Measurements from ENCODE around the gene CNTRL.
"Not testable (repeated sequence)": the region's sequence is repeated elsewhere in the genome, so short reads cannot be mapped to it uniquely, and the experiment has no call there.

Gene CNTRL

DNA sequence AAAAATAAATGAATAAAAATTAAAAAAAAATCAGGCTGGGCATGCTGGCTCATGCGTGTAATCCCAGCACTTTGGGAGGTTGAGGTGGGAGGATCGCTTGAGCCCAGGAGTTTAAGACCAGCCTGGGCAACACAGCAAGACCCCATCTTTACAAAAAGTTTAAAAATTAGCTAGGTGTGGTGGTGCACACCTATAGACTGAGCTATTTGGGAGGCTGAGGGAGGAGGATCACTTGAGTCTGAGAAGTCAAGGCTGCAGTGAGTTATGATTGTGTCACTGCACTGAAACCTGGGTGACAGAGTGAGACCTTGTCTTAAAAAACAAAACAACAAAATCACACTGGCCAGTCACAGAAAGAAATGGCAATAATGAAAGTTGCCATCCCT is 3.4 kb upstream of the CNTRL start:
- no peak for DNase-seq

DNA sequence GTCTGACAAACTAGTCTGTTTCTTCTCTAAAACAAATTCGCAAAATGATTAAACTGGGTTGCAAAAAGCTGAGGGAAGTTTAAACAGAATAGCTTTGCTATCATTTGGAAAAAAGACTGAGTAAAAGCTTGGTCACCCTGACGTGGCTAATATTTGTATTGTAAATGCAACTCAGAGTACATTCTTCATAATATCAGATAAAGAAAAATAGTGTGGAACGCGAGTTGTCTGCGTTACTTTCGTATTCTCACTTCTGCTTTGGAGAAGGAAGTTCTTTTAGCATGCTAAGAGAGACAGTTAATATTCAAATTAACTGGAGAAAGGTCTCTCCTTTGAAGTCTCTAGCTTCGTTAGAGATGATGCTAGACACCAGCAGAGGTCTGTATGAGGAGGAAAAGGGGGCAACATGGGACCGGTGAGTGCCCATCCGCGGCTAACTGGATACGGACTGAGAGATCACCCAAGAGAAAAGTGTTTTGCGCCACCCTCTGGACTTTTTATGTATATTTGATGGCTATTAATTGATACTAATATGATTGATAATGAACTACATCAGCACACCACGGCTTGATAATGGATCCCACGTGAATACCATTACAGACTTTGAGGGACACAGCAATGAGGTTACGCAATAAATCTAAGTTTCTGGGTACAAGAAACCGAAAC is 2.9 kb upstream of the CNTRL start:
- DNase-seq: no peak

DNA sequence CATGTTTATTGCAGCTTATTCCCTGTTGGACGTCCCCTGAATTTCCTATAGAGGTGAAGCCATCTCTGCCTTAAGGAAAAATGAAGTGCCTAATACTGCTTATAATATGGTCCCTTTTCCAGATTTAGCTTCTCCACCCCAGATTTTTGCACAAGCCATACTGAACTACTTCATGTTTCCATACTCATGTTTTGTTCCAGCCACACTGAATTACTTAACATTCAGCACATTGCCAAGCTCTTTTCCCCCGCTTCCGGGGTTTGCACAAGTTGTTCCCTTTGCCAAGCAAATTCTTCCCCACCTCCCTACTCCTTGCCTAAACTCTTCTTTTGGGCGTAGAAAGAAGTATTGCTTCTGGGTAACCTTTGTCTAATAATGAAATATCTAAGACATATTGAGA is 1.7 kb upstream of the CNTRL start:
- DNase-seq: no peak

DNA sequence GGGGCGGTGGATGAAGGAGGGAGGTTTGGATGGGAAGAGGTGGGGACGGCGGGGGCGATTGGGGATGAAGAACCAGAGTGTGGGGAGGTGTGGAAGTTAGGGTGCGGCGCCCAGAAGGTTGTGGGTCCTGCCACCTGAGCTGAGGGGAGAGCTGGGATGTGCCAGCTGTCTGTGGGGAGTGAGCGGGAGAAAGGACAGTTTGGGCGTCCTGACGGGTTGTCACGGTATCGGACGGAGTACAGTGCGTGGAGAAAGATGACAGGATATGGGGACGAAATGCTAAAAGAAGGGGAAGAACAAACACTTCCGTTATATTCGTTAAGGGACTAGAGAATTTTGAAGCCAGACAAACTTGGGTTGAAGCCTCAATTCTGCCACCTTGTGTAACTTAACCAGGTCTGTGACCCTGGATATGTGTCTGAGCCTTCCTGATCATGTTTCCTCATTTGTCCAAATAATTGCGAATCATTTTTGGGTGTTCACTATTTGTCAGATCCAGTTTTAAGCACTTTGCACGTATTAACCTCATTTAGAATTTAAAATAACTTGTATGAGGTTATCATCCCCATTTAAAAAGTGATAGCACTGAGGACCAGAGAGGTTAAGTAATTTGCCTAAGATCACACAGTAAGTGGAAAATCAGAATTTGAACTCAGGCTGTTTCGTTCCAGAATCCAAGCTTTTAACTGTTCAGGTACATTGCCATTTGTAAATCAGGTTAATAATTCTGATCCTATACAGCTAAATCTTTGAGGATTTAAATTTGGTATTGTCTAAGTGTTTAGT is 689 bp downstream of the CNTRL start:
- DNase-seq: peak; percentile 60

DNA sequence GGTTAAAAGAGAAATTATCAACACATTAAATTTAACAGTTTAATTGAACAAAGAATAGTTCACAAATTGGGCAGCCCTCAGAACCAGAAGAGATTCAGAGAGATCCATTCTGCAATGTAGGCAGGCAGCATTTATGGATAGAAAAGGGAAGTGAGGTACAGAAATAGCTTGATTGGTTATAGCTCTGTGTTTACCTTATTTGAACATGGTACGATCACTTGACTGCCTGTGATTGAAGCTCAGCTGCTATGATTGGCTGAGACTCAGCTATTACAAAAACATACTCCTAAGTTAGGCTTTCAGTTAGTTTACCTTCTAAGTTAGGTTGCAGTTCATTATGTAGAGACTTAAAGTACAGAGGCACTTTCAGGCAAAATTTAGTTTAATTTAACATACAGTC is 7.3 kb downstream of the CNTRL start:
- no peak for DNase-seq

DNA sequence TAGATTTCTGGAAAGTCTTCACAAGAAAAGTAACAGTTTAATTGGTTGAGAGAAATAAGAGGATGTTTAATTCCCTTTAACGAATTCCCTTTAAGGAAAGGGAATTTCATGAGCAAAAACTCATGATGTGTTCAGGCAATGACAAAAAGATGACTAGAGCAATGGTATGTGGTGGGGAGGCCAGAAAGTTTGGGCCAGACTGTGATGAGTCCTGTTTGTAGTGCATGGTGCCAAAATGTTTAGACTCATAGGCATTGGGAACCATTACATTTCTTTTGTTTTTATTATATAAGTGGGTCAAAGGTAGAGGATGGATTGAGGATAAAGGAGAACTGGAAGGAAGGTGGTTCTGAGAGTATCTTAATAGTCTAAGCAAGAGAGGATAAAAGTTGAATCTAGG is 10.9 kb downstream of the CNTRL start:
- DNase-seq: no peak

DNA sequence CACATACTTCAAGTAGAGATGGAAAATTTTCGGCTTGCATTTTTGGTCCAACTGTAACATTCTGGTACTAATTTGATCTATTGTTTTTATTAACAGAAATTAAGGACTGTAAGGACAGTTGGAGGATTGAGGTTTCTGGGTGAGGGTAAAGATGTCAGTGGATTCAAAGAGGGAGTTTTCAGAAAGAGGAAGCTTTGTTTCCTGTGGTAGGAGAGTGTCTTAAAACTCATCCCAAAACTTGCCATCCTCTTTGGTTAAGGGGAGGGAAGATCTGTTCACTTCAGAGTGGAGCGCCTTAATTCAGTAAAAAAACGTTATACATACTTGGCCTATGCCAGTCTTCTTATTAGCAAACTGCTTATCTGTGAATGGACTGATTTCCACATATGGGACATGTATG is 13.8 kb downstream of the CNTRL start:
- no peak for DNase-seq

DNA sequence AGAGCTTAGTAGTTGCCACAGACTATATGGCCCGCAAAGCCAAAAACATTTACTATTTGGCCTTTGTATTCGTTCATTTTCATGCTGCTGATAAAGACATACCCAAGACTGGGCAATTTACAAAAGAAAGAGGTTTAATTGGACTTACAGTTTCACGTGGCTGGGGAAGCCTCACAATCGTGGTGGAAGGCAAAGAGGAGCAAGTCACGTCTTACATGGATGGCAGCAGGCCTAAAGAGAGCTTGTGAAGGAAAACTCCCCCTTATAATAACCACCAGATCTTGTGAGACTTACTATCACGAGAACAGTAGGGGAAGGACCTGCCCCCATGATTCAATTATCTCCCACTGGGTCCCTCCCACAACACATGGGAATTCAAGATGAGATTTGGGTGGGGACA is 16.0 kb downstream of the CNTRL start:
- DNase-seq: not testable (repeated sequence)

DNA sequence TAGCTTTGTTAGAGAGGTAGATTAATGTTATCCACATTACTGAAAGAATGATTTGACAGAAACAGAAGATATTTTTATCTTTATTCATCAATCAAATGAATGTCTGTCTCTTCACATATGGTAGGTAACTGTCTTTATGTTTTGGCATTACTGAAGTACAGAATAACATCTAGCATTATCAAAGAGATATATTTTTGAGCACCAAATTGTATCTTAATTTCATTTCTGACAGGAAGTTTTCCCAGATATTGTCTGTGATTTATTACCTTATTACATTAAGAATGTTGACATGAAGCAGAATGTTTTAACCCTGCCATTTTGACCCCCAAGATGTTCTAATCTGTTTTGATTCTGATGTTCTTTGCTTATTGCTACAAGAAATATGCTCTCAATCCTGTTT is 20.3 kb downstream of the CNTRL start:
- no peak for DNase-seq

DNA sequence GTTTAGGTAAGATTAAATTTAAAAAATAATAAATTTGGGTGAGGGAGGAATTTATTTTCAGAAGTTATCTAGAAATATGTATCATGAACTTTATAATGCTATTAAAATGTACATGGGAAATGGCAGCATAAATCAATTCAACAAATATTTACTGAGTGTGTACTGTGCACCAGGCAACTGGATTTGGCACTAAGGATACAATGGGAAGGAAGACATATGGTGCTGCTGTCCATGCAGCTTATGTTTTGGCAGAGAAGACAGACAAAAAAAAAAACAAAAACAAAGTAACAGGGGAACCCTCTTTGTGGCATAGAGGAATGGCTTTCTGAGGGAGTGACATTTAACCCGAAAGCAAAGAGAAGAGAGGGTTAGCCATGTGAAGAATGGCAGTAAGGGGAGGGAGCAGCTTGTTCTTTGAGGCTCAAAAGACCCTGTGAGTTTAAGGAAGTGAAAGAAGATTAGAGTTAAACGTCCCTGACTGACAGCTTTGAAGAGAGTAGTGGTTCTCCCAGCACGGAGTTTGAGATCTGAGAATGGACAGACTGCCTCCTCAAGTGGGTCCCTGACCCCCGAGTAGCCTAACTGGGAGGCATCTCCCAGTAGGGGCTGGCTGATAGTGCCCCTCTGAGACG is 23.9 kb downstream of the CNTRL start:
- DNase-seq: no peak

DNA sequence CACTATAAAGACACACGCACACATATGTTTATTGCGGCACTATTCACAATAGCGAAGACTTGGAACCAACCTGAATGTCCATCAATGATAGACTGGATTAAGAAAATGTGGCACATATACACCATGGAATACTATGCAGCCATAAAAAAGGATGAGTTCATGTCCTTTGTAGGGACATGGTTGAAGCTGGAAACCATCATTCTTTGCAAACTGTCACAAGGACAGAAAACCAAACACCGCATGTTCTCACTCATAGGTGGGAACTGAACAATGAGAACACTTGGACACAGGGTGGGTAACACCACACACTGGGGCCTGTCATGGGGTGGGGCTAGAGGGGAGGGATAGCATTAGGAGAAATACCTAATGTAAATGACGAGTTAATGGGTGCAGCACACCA is 29.3 kb downstream of the CNTRL start:
- DNase-seq: not testable (repeated sequence)

DNA sequence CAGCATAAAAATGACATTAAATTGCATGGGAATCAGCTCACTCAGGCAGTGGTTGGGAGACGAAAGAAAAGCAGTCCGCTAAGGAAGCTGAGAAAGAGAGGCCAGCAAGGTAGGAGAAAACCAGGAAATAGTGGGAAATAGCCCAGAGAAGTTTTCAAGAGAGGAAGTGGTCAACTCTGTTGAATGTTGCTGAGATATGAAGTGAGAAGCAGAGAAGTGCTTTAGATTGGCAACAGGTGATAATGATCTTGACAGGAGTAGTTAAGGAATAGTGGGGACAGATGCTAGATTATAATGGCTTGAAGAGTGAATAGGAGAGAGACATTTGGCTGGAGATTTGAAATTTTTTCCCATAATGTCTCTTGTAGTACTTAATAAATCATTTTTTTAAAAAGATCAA is 30.8 kb downstream of the CNTRL start:
- DNase-seq: no peak

DNA sequence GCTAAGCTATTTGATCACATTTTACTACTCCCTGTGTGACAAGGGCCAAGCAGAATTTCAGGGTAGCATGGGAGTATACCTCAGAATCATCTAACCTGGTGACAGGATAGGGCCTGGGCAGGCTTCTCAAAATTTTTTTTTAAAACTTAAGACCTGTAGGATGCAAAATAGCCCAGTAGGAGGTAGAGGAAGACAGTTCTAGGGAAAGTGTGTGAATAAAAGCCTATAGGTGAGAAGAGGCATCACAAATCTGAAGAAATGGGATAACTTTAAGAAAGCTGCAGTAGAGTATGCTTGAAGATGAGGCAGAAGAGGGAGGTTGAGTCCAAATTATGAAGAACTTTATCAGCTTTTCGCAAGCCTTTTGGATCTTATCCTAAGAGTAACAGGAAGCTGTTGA is 32.3 kb downstream of the CNTRL start:
- no peak for DNase-seq

DNA sequence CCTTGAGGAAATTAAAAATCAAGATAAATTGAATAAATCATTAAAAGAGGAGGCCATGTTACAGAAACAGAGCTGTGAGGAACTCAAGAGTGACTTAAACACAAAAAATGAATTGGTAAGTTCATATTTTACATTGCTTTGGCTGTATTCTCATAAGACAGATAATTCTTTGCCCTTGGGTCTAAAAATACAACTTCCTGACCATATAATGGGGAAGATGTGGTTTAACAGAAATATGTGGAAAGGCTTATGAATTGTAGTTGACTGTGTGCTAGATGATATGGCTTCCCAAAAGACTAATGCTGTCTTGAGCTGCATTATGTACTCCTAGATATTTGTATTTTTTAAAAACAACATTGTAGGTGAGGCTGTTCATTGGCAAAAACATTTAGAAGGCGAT is 33.1 kb downstream of the CNTRL start:
- DNase-seq: no peak

DNA sequence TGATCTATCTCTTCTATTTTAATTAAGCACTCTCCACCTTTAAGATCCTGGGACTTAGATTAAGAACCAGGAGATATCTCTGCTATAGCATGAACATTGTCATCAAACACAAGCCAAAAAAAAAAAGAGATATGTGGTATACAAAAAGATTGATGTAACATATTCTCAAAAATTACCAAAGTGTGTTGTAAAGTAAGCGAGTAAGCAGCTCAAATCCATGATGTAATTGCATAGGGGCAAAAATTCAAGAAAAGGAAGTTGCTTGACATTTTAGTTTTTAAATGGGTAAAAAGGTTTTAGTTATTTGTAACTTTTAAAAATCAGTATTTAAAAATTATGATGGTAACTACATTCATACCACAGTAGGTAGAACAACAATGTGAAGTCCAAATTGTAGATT is 40.7 kb downstream of the CNTRL start:
- no peak for DNase-seq

DNA sequence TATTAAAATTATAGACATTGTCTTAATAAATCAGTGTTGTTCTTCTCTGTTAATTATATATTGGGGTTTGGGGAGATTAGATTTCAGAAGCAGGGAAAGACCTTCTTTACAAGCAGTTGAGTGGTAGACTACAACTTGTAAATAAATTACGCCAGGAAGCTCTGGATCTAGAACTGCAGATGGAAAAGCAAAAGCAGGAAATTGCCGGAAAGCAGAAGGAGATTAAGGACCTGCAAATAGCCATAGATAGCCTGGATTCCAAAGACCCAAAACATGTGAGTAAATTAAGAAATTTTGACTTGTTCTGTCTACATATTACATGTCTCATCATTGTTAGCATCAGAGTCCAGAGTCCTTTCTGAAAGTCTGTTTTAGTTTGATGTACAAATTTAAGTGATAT is 43.5 kb downstream of the CNTRL start:
- no peak for DNase-seq

DNA sequence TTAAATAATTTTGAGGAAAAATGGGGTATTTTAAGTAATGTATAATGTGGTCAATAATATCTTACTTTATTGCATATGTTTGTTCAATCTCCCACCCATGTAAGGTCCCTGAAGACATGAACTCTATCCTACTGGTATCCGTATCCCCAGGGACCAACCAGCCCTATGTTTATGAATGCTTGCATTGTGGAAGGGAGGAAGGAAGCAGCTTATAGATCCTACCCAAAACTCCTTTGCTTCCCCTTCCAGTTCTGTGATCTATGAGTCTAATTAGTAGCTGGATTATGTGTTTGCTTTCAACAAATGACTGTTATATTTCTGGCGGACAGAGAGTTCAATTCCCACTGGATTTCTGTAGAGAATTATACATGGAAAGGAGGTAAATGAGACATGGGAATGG is 45.6 kb downstream of the CNTRL start:
- DNase-seq: no peak

DNA sequence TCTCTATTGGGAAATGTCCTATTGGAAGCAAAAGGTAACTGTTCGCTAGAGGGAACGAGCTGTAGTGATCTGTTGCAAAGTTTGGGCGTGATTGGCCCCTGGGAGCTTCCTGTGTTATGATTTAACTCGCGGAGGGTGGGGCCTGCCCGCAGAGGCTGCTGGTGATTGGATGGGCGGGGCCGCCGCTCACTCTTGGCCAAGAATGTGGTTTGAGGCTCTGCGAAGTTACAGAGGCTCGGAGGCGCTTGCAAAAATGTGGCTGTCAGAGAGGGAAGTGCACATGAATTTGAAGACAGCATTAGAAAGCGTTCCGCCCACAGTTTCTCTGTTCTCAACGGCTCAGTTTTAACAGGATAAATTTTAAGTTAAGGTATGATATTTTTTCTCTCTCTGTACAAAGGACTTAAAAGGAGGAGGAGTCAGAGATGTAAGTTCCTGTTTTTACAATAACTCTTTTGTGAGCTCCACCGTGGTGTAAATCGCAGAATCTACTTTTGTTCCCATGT is 46.9 kb downstream of the CNTRL start:
- peak; percentile 96 for DNase-seq

DNA sequence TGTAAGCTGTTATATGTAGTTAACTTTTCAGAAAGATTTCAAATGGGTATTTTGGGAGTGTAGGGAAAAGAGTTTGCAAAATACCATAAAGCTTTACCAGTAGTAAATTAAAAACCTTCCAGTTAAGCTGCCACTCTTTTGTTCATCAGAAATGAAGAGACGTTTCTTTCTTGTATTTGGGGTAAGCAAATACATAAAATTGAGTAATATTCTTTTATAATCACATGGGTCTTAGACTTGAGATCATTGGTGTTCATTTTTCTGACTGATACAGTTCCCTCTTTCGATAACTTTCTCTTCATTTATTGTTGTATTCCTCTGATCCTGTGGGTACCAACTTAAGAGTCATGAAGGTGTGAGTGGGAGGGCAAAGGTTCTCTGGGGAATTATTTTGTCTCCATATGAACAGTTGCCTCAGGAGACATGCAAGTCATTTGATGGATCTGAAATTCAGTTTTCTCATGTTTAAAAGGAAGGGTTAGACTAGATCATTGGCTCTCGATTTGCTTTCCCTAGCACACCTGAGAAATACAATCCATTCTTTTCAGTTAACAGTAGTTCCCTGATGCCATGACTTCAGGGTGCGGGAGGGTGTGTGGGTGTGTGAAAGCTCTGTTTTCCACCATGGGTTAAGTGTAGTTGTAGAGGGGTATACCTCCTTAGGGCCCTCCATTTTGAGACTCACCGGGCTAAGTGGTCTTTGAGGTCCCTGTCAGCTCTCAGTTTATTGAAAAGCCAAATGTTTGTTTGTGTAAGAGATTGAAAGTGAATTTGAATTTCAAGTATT is 47.7 kb downstream of the CNTRL start:
- DNase-seq: no peak

DNA sequence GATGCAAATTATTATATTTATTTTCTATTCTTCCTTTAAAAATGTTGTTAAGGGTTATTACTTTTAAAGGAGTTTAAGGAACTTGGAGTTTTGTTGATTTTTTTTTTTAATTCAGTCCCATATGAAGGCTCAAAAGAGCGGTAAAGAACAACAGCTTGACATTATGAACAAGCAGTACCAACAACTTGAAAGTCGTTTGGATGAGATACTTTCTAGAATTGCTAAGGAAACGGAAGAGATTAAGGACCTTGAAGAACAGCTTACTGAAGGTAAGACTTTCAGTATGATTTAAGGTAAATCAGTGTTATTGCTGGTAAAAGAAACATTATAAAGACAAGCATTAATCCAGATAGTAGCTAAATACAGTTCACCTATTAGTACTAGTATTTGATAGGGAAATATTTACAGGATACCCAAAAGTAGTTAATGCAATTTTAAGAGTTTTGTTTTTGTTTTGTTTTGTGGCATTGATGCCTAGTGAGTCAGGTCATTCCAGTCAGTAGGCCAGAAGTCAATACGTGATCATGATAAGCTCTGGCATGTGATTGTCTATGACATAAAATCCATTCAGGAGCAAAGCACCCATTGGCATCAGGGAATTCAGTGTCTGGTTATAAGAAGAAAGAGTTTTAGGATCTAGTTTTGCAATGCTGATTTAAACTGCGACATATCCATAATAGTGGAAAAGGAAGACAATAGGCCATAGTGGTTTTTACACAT is 49.2 kb downstream of the CNTRL start:
- no peak for DNase-seq

DNA sequence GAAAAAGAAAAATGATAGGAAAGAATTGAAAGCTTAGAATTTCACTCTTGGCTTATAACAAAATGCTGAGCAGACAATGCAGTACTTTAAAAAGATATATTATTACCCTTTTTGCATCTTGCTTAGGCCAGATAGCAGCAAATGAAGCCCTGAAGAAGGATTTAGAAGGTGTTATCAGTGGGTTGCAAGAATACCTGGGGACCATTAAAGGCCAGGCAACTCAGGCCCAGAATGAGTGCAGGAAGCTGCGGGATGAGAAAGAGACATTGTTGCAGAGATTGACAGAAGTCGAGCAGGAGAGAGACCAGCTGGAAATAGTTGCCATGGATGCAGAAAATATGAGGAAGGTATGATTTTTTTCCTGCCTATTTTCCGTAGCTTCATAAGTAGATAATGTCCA is 50.8 kb downstream of the CNTRL start:
- DNase-seq: no peak

DNA sequence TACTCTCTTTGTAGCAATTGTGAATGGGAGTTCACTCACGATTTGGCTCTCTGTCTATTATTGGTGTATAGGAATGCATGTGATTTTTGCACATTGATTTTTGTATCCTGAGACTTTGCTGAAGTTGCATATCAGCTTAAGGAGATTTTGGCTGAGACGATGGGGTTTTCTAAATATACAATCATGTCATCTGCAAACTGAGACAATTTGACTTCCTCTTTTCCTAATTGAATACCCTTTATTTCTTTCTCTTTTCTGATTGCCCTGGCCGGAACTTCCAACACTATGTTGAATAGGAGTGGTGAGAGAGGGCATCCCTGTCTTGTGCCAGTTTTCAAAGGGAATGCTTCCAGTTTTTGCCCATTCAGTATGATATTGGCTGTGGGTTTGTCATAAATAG is 54.6 kb downstream of the CNTRL start:
- not testable (repeated sequence) for DNase-seq

All from NCI-H774 (cell line).